ENCODE data around the gene NADK2. TPM values are rescaled to one million over a fixed set of nuclear protein-coding genes. Genes with fewer than 3 reads are reported as not detected.

Gene NADK2
- total RNA-seq, 1 experiment from 2014 or later = 36.9 TPM

GRCh38 chr5:36273809-36274526 is 32.2 kb upstream of the NADK2 start:
- Histone ChIP-seq H4K20me1 (ENCODE audit: insufficient read depth, low read depth, low read length) (no peaks in the 10 kb centered on the region), H3K27ac (ENCODE audit: low read length) (no peak overlapping the region), H3K9me2 (replicated peaks; ENCODE audit: insufficient read depth, low read length) (no peaks in the 10 kb centered on the region), H3K27me3 (ENCODE audit: low read length) (no peaks in the 10 kb centered on the region), H3K4me2 (ENCODE audit: low read depth, low read length, poor library complexity, severe bottlenecking) (no peak overlapping the region), H3K9me3 (ENCODE audit: low read length) (no peaks in the 10 kb centered on the region), H3K9ac (ENCODE audit: low read length) (no peak overlapping the region), H3K36me3 (ENCODE audit: insufficient read depth, low read length) (no peaks in the 10 kb centered on the region), H3K4me1 (ENCODE audit: low read length) (no peaks in the 10 kb centered on the region), H3K4me3 (ENCODE audit: low read length) (no peak overlapping the region), H2AFZ (ENCODE audit: low read length) (no peak overlapping the region), H3K79me2 (ENCODE audit: low read length) (no peaks in the 10 kb centered on the region)
- no peak for DNase-seq

DNA sequence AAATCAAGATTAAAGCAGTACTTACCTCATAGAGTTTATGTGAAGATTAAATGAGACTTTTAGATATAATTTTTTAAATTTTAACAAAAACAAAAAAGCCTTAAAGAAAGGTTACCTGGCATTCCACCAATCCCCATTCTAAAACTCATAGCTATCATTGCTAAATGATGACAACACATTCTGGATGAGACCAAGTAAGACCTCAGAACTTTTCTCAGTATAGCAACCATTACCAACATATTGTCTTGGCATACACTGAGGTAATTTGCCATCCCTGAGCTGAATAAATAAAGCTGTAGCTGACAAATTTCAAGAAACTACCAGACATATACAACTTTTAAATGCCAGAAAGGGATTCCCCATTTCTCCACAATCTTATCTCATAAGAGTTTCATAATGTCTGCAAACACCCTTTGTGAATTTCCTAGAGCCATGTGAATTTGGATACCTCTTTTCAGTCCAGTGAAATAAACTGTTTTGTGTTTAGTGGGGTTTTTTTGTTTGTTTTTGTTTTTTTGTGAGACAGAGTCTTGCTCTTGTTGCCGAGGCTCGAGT is 30.5 kb upstream of the NADK2 start:
- no peak overlapping the region for H3K4me2 ChIP-seq (ENCODE audit: low read depth, low read length, poor library complexity, severe bottlenecking)
- H4K20me1 ChIP-seq (ENCODE audit: insufficient read depth, low read depth, low read length) = no peaks in the 10 kb centered on the region
- no peak overlapping the region for H3K27ac ChIP-seq (ENCODE audit: low read length)
- H2AFZ ChIP-seq (ENCODE audit: low read length) = no peak overlapping the region
- no peaks in the 10 kb centered on the region for H3K9me2 ChIP-seq (replicated peaks; ENCODE audit: insufficient read depth, low read length)
- no peak for DNase-seq
- no peak overlapping the region for H3K4me3 ChIP-seq (ENCODE audit: low read length)
- no peaks in the 10 kb centered on the region for H3K36me3 ChIP-seq (ENCODE audit: insufficient read depth, low read length)
- no peaks in the 10 kb centered on the region for H3K27me3 ChIP-seq (ENCODE audit: low read length)
- no peaks in the 10 kb centered on the region for H3K79me2 ChIP-seq (ENCODE audit: low read length)
- no peaks in the 10 kb centered on the region for H3K4me1 ChIP-seq (ENCODE audit: low read length)
- no peaks in the 10 kb centered on the region for H3K9me3 ChIP-seq (ENCODE audit: low read length)
- H3K9ac ChIP-seq (ENCODE audit: low read length) = no peak overlapping the region

DNA sequence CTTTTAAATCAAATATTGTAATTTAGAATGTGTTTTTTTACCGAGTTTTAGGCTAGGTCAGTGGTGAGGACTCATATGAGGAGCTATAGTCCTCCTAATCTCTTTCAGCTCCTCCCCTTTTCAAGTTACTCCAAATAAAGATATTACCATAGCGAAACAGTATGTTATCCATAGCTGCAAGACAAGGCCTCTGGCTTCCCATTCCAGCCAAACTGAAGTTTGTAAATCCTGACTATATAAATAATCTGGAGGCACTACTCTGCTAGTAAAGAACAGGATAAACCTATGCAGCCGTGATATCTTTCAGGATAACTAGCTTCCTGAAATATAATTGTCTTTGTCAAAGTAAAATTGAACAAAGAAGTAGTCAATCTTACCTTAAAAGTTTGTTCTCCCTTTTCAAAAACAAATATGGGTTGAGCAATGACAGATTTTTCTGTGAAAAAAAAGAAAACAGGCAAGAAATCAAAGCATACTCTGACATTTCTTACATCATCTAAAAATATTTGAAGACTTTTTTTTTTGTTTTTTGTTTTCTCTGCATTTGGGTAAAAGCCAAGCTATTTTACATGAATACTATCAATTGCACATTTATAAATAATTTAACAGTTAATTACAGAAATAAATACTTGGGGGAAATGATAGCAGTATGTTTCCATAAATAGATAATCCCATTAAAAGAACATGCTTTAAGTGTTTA is 29.3 kb upstream of the NADK2 start:
- no peak overlapping the region for H2AFZ ChIP-seq (ENCODE audit: low read length)
- H3K27me3 ChIP-seq (ENCODE audit: low read length) = no peaks in the 10 kb centered on the region
- no peaks in the 10 kb centered on the region for H3K36me3 ChIP-seq (ENCODE audit: insufficient read depth, low read length)
- no peaks in the 10 kb centered on the region for H3K4me1 ChIP-seq (ENCODE audit: low read length)
- H3K27ac ChIP-seq (ENCODE audit: low read length) = no peak overlapping the region
- no peaks in the 10 kb centered on the region for H4K20me1 ChIP-seq (ENCODE audit: insufficient read depth, low read depth, low read length)
- no peak overlapping the region for H3K9ac ChIP-seq (ENCODE audit: low read length)
- H3K4me2 ChIP-seq (ENCODE audit: low read depth, low read length, poor library complexity, severe bottlenecking) = no peak overlapping the region
- no peaks in the 10 kb centered on the region for H3K9me2 ChIP-seq (replicated peaks; ENCODE audit: insufficient read depth, low read length)
- H3K4me3 ChIP-seq (ENCODE audit: low read length) = no peak overlapping the region
- no peak for DNase-seq
- H3K79me2 ChIP-seq (ENCODE audit: low read length) = no peaks in the 10 kb centered on the region
- no peaks in the 10 kb centered on the region for H3K9me3 ChIP-seq (ENCODE audit: low read length)

DNA sequence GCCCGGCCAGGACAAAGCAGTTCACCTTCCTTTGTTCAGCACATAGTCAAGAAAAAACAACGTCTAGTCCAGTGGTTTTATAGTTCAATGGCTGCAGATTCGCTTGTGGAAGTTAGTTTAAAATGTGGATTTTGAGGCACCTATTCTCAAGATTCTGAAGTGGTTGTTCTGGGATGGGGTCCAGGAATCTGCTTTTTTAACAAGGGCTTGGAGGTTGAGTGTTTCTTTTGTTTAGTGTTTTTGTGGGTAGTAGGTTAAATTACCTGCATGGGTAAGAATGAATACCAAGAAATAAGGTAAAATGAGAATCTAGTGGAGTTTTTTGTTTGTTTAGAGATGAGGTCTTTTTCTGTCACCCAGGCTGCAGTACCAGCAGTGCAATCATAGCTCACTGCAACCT is 28.4 kb upstream of the NADK2 start:
- Histone ChIP-seq H3K4me1 (ENCODE audit: low read length) (no peaks in the 10 kb centered on the region), H4K20me1 (ENCODE audit: insufficient read depth, low read depth, low read length) (no peaks in the 10 kb centered on the region), H3K9me2 (replicated peaks; ENCODE audit: insufficient read depth, low read length) (no peaks in the 10 kb centered on the region), H3K9me3 (ENCODE audit: low read length) (no peaks in the 10 kb centered on the region), H3K36me3 (ENCODE audit: insufficient read depth, low read length) (no peaks in the 10 kb centered on the region), H3K27ac (ENCODE audit: low read length) (no peak overlapping the region), H3K4me2 (ENCODE audit: low read depth, low read length, poor library complexity, severe bottlenecking) (no peak overlapping the region), H3K27me3 (ENCODE audit: low read length) (no peaks in the 10 kb centered on the region), H3K9ac (ENCODE audit: low read length) (no peak overlapping the region), H3K79me2 (ENCODE audit: low read length) (no peaks in the 10 kb centered on the region), H3K4me3 (ENCODE audit: low read length) (no peak overlapping the region), H2AFZ (ENCODE audit: low read length) (no peak overlapping the region)
- no peak for DNase-seq

GRCh38 chr5:36269478-36269877 is 27.8 kb upstream of the NADK2 start:
- no peaks in the 10 kb centered on the region for H3K79me2 ChIP-seq (ENCODE audit: low read length)
- no peaks in the 10 kb centered on the region for H3K9me2 ChIP-seq (replicated peaks; ENCODE audit: insufficient read depth, low read length)
- no peak overlapping the region for H3K4me3 ChIP-seq (ENCODE audit: low read length)
- H3K9me3 ChIP-seq (ENCODE audit: low read length) = no peaks in the 10 kb centered on the region
- no peak for DNase-seq
- no peak overlapping the region for H2AFZ ChIP-seq (ENCODE audit: low read length)
- H4K20me1 ChIP-seq (ENCODE audit: insufficient read depth, low read depth, low read length) = no peaks in the 10 kb centered on the region
- no peaks in the 10 kb centered on the region for H3K4me1 ChIP-seq (ENCODE audit: low read length)
- no peak overlapping the region for H3K27ac ChIP-seq (ENCODE audit: low read length)
- H3K36me3 ChIP-seq (ENCODE audit: insufficient read depth, low read length) = no peaks in the 10 kb centered on the region
- H3K27me3 ChIP-seq (ENCODE audit: low read length) = no peaks in the 10 kb centered on the region
- H3K4me2 ChIP-seq (ENCODE audit: low read depth, low read length, poor library complexity, severe bottlenecking) = no peak overlapping the region
- H3K9ac ChIP-seq (ENCODE audit: low read length) = no peak overlapping the region

- Histone ChIP-seq H3K36me3 (ENCODE audit: insufficient read depth, low read length) (no peaks in the 10 kb centered on the region), H3K4me2 (ENCODE audit: low read depth, low read length, poor library complexity, severe bottlenecking) (no peak overlapping the region), H3K9ac (ENCODE audit: low read length) (no peak overlapping the region), H3K4me1 (ENCODE audit: low read length) (no peaks in the 10 kb centered on the region), H3K27me3 (ENCODE audit: low read length) (no peaks in the 10 kb centered on the region), H2AFZ (ENCODE audit: low read length) (no peak overlapping the region), H3K9me2 (replicated peaks; ENCODE audit: insufficient read depth, low read length) (no peaks in the 10 kb centered on the region), H3K79me2 (ENCODE audit: low read length) (no peaks in the 10 kb centered on the region), H4K20me1 (ENCODE audit: insufficient read depth, low read depth, low read length) (no peaks in the 10 kb centered on the region), H3K9me3 (ENCODE audit: low read length) (no peaks in the 10 kb centered on the region), H3K4me3 (ENCODE audit: low read length) (no peak overlapping the region), H3K27ac (ENCODE audit: low read length) (no peak overlapping the region)
- DNase-seq = no peak
Measured at GRCh38 chr5:36267905-36268304, 26.2 kb upstream of the NADK2 start.

- no peak overlapping the region for H2AFZ ChIP-seq (ENCODE audit: low read length)
- no peak overlapping the region for H3K27ac ChIP-seq (ENCODE audit: low read length)
- H3K4me3 ChIP-seq (ENCODE audit: low read length) = no peak overlapping the region
- no peak overlapping the region for H3K4me2 ChIP-seq (ENCODE audit: low read depth, low read length, poor library complexity, severe bottlenecking)
- H3K27me3 ChIP-seq (ENCODE audit: low read length) = no peaks in the 10 kb centered on the region
- no peaks in the 10 kb centered on the region for H4K20me1 ChIP-seq (ENCODE audit: insufficient read depth, low read depth, low read length)
- no peaks in the 10 kb centered on the region for H3K9me2 ChIP-seq (replicated peaks; ENCODE audit: insufficient read depth, low read length)
- no peak for DNase-seq
- no peak overlapping the region for H3K9ac ChIP-seq (ENCODE audit: low read length)
- H3K4me1 ChIP-seq (ENCODE audit: low read length) = no peaks in the 10 kb centered on the region
- no peaks in the 10 kb centered on the region for H3K79me2 ChIP-seq (ENCODE audit: low read length)
- no peaks in the 10 kb centered on the region for H3K9me3 ChIP-seq (ENCODE audit: low read length)
- H3K36me3 ChIP-seq (ENCODE audit: insufficient read depth, low read length) = no peaks in the 10 kb centered on the region
Measured at GRCh38 chr5:36264202-36264760, 22.6 kb upstream of the NADK2 start.

DNA sequence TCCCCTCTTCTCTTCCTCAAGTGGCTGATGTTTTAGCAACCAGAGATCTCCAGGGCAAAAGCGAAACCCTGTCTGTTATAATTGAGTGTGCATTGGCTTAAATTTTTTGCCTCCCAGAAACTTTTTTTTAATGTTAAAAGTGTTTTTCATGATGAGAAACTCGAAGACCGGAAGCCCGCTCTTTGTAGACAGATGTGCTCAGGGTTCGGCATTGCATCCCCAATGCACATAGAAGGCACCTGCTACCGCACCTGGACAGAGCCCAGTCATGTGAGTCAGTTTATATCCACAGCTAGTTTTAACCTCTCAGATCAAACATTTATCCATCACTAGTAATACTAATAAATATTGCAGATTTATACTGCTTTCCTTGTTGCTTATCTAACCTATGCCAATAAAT is 19.5 kb upstream of the NADK2 start:
- DNase-seq = no peak
- Histone ChIP-seq H3K4me3 (ENCODE audit: low read length) (no peak overlapping the region), H3K27ac (ENCODE audit: low read length) (no peak overlapping the region), H3K4me1 (ENCODE audit: low read length) (no peaks in the 10 kb centered on the region), H3K27me3 (ENCODE audit: low read length) (no peaks in the 10 kb centered on the region), H3K4me2 (ENCODE audit: low read depth, low read length, poor library complexity, severe bottlenecking) (no peak overlapping the region), H3K9me2 (replicated peaks; ENCODE audit: insufficient read depth, low read length) (no peaks in the 10 kb centered on the region), H2AFZ (ENCODE audit: low read length) (no peak overlapping the region), H3K36me3 (ENCODE audit: insufficient read depth, low read length) (no peaks in the 10 kb centered on the region), H3K9ac (ENCODE audit: low read length) (no peak overlapping the region), H3K9me3 (ENCODE audit: low read length) (no peaks in the 10 kb centered on the region), H4K20me1 (ENCODE audit: insufficient read depth, low read depth, low read length) (no peaks in the 10 kb centered on the region), H3K79me2 (ENCODE audit: low read length) (no peaks in the 10 kb centered on the region)
